ENCODE measurements around the gene PLPP3.
A peak's percentile ranks its signal among the peaks of the same experiment; 100 is the strongest.
"Not testable (repeated sequence)": the region's sequence is repeated elsewhere in the genome, so short reads cannot be mapped to it uniquely, and the experiment has no call there.

The PLPP3 gene

DNA sequence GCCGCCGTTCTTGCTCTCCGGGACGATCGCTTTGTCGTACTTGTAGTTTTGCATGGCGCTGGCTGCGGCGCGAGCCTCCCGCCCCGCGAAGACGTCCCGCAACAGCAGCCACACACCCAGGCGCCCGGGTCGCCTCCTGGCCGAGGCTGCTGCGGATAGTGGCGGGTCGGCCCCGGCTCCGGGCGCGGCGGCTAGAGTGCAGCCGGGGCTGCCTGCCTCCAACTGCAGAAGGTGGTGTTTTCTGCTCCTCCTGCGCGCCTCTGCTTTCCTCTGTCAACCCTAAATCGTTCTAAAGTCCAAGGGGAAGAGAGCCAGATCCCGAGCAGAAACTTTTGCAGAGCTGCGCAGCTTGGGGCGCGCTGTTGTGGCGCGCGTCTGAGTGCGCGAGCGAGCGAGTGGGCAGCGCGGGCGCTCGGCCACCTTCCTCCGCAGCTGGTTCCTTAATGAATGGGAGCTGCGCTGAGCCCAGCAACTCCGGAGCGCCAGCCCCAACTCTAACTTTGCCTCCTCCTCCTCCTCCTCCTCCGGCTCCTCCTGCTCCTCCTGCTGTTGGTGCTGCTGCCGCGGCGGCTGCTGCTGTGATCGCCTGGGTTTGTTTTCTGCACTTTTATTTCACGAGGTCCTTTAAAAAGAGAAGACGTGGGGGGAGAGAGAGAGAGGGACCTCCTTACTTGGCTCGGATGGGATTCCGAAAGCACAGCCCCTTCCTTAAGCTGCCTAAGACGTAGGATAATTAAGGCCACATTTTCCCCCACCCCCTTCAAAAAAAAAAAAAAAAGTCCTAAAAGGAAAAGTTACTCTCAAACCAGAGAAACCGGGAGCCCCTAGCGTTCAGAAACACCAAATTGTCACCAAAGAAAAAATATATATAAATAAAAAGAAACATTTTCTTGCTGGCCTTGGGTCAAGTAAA lies at the start of gene PLPP3:
TSS of gene PLPP3 (minus strand) at position 601 of the 913 bp plus-strand sequence. CDS start at position 54, 547 bp downstream.
- DNase-seq = peak; percentile 39 to 55

DNA sequence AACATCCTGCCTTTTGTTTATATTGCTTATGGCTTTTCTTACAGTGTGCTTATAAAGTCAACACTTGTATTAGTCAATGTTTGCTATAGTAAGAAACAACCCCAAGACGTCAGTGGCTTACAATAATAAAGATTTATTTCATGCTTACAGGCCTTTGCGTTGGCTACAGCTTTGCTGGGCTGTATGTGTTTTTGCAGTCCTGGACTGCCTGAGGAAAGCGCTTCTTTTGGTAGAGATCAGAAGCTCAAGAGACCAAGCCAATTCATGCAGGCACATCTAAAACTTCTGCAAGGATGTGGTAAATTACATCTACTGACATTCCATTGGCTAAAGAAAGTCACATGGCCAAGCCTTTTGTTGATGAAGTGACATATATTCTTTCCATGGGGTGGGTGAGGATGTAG lies 48.3 kb upstream of the PLPP3 start:
- DNase-seq = no peak

DNA sequence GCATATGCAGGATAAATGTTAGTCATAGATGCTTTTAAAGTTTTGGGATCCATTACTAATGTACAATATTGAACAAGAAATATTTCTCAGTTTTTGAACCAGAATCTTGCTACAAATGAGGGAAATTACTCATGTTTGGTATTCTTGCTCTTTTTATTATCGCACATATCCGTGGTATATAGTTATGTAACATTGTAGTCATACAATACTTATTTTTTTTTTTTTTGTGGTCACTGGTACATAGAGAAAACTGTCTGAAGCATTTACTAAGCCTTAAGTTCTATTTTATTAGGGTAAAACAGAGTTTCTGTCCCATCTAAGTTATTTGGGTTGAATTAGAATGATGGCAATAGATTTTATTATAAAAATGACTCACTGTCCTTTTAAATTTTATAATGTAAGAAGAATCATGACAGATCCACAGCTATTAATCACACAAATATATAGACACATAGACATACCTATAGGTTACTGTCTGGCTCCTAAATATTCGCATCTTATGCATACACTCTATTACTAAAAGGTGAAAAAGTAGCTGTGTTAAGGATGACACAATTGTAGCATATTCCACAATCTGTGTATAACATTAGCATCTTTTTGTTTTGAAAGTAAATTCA lies 47.8 kb upstream of the PLPP3 start:
- no peak for DNase-seq

DNA sequence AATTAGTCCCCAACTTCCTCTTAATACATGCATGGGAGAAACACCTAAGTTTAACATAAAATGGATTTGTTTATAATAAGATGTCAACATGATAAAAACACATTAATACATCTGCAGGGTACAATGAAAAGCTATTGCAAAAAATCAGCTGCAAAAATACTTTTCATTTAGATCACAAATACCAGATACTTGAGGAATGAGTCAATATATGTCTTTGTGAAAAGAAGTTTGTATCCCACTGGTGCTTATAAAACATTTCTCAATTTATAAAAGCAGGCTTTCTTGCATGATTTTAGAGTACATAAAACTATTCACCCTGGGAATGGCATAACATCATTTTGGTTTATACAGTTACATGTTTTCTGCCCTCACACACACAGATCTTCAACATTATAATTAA lies 47.2 kb upstream of the PLPP3 start:
- DNase-seq = no peak

DNA sequence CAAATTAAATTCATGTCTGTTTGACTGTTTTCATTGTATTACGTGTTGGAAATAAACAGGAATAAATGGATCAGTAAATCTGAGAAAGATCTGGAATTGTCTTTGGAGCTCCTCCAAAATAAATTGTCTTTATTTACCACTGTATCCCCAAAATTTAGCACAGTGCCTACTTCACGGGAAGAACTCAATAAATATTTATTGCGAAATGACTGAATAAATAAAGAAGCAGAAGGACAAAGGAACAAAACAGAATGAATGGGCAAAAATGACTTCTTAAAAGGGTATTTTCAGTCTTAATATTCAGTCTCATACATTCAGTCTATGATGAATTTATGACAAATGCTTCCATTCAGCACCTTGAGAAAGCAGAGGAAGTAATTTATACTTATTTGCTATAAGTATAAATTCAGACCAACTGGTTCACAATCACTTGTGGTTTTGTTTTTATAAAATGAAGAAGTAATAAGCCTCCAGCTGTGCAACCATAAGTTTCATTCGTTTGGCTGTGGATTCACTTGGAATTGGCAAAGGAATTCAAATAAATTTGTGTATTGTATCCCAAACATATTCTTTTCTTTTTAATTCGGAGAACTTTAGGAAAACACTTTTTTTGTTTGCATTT lies 46.6 kb upstream of the PLPP3 start:
- DNase-seq = no peak

DNA sequence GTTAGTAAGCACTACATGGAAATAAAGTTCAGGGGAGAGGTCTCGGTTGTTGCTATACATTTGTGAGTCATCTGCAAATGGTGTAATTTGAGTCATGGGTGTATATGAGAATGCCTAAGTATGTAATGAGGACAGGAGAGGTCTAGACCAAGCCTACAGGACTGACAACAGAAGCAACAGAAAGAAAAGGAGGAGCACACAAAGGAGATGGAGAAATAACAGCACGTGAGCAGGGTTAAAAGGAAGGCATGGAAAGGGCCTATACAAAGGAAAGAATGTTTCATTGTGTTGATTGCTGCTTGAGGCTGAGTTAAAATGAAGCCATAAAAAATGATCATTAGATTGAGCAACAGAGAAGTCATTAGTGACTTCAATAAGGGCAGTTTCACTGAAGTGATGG lies 37.8 kb upstream of the PLPP3 start:
- DNase-seq = no peak

DNA sequence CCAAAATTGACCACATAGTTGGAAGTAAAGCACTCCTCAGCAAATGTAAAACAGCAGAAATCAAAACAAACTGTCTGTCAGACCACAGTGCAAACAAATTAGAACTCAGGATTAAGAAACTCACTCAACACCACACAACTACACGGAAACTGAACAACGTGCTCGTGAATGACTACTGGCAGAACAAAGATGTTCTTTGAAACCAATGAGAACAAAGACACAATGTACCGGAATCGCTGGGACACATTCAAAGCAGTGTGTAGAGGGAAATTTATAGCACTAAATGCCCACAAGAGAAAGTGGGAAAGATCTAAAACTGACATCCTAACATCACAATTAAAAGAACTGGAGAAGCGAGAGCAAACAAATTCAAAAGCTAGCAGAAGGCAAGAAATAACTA lies 31.4 kb upstream of the PLPP3 start:
- DNase-seq = not testable (repeated sequence)

DNA sequence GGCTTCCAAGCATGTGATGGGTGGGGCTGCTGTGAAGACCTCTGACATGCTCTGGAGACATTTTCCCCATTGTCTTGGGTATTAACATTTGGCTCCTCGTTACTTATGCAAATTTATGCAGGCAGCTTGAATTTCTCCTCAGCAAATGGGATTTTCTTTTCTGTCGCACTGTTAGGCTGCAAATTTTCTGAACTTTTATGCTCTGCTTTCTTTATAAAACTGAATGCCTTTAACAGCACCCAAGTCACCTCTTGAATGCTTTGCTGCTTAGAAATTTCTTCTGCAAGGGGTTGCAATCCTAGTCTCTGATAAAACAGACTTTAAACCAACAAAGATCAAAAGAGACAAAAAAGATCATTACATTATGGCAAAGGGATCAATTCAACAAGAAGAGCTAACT lies 30.7 kb upstream of the PLPP3 start:
- not testable (repeated sequence) for DNase-seq

DNA sequence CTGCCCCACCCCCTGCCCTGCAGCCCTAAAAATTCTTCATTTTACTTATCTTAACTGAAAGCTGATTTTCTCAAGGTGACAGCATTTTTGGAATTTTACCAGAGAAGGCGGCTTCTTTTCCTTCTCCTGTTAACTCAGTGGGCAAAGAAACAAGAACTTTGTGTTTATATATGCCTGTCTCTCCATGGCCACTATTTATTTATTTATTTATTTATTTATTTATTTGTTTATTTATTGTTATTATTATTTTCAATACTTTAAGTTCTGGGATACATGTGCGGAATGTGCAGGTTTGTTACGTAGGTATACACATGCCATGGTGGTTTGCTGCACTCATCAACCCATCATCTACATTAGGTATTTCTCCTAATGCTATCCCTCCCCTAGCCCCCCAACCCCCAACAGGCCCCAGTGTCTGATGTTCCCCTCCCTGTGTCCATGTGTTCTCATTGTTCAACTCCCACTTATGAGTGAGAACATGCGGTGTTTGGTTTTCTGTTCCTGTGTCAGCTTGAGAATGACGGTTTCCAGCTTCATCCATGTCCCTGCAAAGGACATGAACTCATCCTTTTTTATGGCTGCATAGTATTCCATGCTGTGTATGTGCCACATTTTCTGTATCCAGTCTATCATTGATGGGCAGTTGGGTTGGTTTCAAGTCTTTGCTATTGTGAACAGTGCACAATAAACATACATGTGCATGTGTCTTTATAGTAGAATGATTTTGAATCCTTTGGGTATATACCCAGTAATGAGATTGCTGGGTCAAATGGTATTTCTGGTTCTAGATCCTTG lies 16.2 kb upstream of the PLPP3 start:
- not testable (repeated sequence) for DNase-seq

DNA sequence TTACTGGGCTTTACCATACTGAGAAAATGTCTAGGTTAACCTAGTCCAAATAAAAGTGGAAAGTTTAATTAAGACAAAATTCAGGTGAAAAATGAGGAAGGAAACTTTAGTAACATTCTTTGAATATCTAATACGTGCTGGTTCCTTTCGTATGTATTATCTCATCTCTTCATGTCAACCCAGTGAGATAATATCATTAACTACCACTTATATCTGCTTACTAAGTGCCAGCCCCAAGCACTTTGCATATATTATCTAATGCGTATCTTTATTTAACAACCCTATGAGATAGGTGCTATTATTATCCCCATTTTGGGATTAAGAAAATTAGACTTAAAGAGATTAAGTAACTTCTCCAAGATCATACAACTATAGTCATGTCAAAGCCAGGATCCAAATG lies 12.5 kb upstream of the PLPP3 start:
- no peak for DNase-seq

DNA sequence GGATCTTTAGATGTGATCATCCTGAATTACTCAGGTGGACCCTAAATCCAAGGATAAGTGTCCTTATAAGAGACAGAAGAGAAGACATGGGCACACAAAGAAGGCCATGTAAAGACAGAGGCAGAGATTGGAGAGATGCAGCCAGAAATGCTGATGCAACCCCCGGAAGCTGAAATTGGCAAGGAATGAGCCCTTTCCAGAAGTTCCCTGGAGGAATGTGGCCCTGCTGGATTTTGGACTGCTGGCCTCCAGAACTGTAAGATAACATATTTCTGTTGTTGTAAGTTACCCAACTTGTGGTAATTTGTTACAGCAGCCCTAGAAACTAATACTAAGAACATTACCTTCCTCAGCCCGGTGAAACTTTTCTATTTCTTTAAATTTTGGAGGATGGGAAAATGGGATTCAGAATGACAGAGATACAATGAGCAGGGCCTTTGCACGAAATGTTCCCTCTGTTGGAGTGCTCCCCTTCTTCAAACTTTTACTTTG lies 11.2 kb upstream of the PLPP3 start:
- DNase-seq = no peak

DNA sequence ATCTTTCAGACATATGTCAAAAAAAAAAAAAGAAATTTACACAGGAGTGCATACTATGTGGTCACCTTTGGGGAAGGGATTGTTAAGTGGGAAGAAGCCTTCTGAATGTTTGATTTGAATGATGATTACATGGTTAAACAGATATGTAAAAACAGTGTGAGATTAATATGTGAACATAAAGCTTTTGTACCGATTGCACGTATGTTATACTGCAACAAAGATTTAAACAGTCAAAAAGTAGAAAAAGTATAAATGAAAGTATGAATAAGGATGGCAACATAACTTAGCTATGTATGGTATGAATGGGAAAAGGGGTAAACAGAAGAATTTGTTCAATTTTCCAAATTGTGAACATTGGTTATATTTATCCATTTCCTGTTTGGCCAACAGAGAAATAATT lies 10.0 kb upstream of the PLPP3 start:
- no peak for DNase-seq

DNA sequence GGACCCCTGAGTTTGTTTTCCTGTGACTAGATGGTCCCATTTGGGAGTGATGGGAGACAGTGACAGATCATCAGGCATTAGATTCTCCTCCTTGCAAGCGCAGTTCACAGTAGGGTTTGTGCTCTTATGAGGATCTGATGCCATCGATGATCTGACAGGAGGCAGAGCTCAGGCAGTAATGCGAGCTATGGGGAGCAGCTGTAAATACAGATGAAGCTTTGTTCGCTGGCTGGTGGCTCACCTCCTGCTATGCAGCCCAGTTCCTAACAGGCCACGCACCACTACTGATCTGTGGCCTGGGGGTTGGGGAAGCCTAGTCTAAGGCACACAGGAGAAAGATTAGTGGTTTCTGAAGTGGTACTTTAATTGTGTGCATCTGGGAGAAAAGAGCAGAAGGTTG lies 7.1 kb upstream of the PLPP3 start:
- DNase-seq = no peak

DNA sequence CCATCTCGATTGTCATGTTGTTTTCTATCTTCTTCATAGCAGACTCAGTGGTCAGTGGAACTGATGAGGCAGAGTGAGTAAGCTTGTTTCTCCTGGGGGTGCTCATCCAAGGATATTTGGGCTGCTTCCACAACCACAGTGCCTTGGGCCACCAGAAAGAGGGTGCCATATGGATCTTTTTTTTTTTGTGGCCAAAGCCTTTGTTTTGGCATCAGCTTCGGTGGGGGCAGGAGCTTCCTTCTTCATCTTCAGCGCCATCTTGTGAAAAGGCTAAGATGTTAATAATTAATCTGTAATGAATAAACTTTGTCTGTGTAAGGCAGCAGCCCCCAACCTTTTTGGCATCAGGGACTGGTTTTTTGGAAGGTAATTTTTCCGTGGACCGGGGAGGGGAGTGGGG lies 6.6 kb upstream of the PLPP3 start:
- no peak for DNase-seq

DNA sequence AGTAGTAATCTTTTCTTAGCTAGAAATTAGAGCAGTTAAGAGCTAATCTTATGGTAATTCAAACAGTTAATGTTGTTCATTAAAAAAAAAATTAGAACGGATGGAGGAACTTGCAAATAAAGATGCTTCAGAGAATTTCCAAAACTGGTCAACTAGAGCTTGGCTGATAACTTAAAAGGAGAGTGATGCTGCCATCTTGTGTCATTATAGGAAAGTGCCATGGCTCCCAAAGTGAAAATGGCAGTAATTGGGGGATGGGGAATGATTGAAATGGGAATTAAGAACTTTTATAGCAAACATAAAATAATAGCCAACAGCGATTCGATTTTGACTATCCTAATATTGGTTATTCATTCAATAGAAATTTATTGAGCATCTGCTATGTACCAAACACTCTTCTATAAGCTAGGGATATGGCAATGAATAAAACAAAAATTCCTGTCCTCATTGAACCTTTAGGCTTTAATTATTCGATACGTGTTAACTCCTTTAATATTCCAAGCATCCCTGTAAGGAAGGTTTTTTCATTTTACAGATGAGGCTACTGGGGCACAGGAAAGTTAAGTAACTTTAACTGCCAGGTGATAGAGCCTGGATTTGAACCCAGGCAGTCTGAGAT lies 5.7 kb upstream of the PLPP3 start:
- peak in 1 of 2 donors; percentile 65 for DNase-seq

DNA sequence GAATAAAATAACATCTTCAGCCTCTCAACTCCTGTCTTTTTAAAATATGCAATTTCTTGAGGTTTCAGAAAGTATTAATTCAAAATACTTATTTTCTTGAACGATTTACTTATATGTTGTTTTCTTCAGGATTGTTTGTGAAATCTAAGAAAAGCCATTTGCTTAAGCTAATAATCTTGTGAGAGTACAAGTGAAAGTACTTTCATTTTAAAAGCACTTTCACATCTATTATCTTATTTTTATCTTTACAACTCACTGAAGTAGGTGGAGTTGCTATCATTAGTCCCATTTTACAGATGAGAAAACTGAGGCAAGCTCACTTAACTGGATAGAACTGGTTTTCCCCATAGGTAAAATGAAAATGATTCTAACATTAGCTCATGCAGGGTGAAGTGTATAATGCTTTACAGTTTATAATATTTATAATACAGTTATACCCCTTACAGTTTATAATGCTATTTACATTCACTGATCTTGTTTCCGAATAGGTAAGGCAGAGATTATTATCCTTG lies 4.7 kb upstream of the PLPP3 start:
- no peak for DNase-seq

DNA sequence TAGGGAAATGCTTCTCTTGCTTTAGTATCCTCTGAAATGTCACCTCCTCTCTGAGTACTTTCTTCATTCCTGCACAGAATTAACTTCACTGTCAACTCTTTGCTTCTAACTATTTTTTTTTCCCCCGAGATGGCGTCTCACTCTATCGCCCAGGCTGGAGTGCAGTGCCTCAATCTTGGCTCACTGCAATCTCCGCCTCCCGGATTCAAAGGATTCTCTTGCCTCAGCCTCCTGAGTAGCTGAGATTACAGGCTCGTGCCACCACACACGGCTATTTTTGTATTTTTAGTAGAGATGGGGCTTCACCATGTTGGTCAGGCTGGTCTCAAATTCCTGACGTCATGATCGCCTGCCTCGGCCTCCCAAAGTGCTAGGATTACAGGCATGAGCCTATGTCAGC lies 1.4 kb upstream of the PLPP3 start:
- DNase-seq = no peak

DNA sequence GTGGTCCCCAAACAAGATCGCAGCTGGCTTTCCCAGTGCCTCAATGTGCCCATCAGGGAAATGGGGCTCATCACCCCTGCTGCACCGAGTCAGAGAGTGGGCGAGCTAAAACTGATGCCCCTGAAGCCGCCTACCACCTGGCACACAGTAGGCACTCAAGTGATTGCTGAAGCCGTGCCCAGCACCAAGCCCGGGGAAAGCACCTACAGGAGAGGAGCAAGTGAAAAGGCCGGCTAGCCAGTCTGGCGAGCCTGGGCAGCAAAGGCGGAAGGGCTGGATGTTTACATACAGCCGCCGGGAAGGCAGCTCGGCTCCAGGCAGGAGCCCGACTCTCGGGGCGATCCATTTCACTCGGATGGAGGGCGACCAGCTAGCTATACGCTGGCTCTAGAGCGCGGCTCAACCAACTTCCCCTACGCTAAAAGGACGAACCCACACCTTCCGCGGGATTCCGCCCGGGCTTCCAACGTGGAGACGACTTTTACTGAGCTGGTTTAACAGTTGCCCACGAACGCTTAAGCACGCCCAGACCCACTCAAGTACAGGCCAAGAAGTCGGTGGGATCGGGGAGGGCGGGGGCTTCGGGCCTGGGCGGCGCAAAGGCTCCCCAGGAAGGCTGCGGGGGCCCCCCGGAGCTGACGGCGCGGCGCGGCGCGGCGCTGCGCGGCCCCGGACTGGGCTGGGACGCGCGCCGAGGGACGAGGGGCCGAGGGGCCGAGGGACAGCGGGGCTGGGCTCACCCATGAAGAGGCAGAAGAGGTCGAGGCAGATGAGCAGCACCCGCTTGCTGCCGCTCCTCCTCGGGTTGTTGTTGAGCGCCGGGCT lies 1.0 kb downstream of the PLPP3 start:
- peak in 1 of 2 donors; percentile 55 for DNase-seq

DNA sequence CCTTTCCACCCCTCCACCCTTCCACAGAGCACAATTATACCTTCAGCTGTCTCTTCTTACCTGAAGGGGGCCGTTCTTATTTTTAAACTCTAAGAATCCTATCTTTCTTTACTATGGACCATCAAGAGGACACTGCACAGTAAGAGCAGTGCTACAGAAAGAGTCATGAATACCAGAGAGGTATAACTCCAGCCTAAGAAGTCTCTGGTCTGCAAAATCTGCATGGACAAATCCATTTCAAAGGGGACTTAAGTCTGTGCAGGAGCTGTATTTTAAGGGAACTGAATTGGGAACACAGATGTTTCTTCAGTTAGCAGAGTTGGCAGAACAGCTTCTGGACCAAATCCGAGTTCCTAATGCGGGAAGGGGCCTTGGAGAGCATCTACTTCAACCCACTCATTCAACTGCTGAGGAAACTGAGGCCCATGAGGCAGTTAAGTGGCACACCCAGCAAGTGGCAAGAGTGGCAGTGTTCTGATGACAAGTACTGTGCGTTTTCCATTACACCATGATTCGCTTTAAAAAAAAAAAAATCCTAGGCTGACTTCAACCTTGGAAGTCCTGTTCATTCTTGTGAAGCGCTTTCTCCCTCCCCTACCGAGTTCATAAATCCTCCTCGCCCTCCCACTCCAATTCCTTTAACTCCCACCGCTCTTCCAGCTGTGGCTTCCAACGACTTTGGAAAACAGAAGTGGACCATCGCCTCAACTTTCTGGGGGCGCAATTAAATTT lies 1.8 kb downstream of the PLPP3 start:
- DNase-seq = no peak

DNA sequence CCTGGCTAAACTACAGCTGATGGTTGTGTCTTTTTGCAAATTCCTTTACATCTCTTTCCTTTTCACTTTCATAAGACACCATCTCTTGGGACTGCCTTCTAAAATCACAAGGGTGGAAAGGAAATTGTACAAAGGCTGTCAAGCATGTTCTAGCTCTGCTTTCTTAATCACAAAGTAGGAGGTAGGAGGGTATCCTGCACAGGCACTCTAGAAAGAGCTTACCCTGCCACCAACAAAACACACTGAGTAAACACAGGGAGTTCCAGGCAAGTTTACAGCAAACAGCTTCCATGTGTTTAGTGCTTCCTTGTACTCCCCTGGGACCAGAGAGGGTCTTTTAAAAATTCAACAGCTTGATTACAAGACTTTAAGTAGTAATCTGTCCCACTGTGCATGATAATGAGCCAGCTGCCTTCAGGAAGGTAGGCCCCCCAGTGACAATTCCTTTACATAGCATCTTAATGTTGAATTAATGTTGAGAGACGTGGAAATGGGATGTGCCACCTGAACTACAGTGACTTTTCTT lies 2.4 kb downstream of the PLPP3 start:
- peak in 1 of 2 donors; percentile 5 for DNase-seq
